Peyer's patch (tissue), 4 donors: Measurements from ENCODE around the gene MMEL1.

Experiments
- CTCF ChIP-seq, 6 experiments: fragments of 450-650 bp in 4 of 6; fragments of 200-600 bp in 2 of 6; sonication (generic) in 1 of 6; IDR thresholded peaks; one replicate each; pipeline ENCODE4 v1.5.1; 2017 to 2019; ENCODE audit warnings: antibody characterized with exemption in 6 of 6, mild to moderate bottlenecking in 3 of 6, moderate library complexity in 1 of 6
- POLR2A ChIP-seq, 2 donors: fragments of 450-650 bp; IDR thresholded peaks; one replicate each; pipeline ENCODE4 v1.5.1; 2017; ENCODE audit warnings: antibody characterized with exemption in 2 of 2, mild to moderate bottlenecking in 2 of 2, moderate library complexity in 2 of 2

GRCh38 chr1:2643414-2644077 is 10.7 kb upstream of the MMEL1 start:
- no peak for TF ChIP-seq CTCF (IDR thresholded peaks at IDR 0.05)
- no peak for TF ChIP-seq POLR2A (IDR thresholded peaks at IDR 0.05)
